Erythroblast (primary cell): Measurements from ENCODE around the gene PLPPR1.

Source experiments
- DNase-seq, 2 experiments: peaks; one replicate each; lab custom pipeline; 2025; lab: John Stamatoyannopoulos, UW
- GATA1 ChIP-seq: IDR thresholded peaks from 2 replicates; pipeline ENCODE4 v1.6.1; 2011; ENCODE audit warnings: low read depth, mild to moderate bottlenecking, control low read depth, low read length, moderate library complexity
- POLR2A ChIP-seq: IDR thresholded peaks from 2 replicates; pipeline ENCODE4 v1.6.1; 2011; ENCODE audit warnings: mild to moderate bottlenecking, low read length

Gene PLPPR1

GRCh38 chr9:101354143-101354764 lies 325.7 kb downstream of the PLPPR1 start:
- no peak for TF ChIP-seq POLR2A
- TF ChIP-seq GATA1: no peak
- DNase-seq: no peak

- no peak for DNase-seq
- no peak for TF ChIP-seq GATA1
Measured at GRCh38 chr9:101354765-101355708, 326.5 kb downstream of the PLPPR1 start.

GRCh38 chr9:101356619-101357018 lies 328.1 kb downstream of the PLPPR1 start:
- no peak for TF ChIP-seq POLR2A
- no peak for TF ChIP-seq GATA1
- no peak for DNase-seq

DNA sequence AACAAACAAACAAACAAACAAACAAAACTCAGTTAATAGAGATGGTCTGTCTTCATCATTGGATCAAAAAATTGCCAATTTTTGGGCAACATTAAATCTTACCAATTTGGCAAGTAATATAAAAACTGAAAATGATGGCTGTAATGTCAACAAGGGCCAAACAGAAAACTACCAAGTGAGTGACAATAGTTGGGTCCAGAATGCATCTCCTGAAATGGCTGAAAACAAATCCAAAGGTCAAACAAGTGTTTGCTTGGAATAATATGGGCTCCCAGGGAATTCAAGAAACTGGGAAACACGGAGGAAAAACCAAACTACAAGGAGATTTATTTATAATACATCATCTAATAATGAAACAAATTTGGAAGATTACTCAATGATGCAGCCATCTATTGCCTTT lies 331.2 kb downstream of the PLPPR1 start:
- TF ChIP-seq GATA1 (no peak), POLR2A (no peak)

GRCh38 chr9:101360647-101361046 lies 332.1 kb downstream of the PLPPR1 start:
- TF ChIP-seq GATA1 (no peak), POLR2A (no peak)

More for the DNA sequence above, 331.2 kb downstream of the PLPPR1 start:
- no peak for DNase-seq

DNA sequence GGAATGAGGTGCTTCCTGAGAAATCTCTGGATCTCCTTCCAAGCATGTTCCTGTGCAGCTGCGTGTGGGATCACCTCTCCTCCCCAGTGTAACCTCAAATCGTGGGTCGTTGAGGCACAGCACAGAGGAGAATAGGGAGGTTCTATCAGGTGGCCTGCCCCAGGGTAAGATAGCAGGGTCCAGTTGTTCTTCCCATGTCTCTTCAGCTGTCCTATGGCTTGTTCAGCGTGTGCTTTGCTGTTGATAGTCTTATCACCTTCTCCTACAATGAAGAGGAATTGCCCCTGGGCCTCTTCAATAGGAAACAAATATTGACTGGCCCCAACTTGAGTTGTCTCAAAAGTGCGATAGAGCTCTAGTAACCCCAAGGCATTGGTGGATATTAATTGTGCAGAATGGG lies 333.9 kb downstream of the PLPPR1 start:
- TF ChIP-seq GATA1 (no peak), POLR2A (no peak)

More at GRCh38 chr9:101360647-101361046, 332.1 kb downstream of the PLPPR1 start:
- no peak for DNase-seq

DNA sequence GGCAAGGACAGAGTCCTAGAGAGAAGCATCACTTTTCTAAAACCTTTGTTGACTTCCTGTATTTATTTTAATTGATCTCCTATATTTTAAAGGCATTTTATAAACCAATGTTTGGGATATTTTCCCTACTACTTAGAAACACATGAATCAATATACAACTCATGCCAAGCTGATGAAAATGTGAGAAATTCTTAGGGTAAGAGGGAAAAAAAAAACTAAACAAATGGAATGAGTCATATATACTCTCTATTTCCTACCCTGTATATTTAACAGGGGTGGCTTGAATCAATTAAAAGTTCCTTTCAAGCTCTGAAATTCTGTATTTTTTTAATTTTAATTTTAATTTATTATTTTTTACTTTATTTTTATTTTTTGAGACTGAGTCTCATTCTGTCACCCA lies 336.7 kb downstream of the PLPPR1 start:
- DNase-seq: no peak
- TF ChIP-seq GATA1: no peak
- no peak for TF ChIP-seq POLR2A

More for the DNA sequence above, 333.9 kb downstream of the PLPPR1 start:
- DNase-seq: peak in 1 of 2 experiments; percentile 65

GRCh38 chr9:101366038-101366756 lies 337.7 kb downstream of the PLPPR1 start:
- peak; percentile 22 to 62 for DNase-seq
- TF ChIP-seq GATA1: no peak
- no peak for TF ChIP-seq POLR2A

GRCh38 chr9:101367323-101367722 lies 338.8 kb downstream of the PLPPR1 start:
- DNase-seq: peak; percentile 4 to 9
- TF ChIP-seq POLR2A (no peak), GATA1 (no peak)

DNA sequence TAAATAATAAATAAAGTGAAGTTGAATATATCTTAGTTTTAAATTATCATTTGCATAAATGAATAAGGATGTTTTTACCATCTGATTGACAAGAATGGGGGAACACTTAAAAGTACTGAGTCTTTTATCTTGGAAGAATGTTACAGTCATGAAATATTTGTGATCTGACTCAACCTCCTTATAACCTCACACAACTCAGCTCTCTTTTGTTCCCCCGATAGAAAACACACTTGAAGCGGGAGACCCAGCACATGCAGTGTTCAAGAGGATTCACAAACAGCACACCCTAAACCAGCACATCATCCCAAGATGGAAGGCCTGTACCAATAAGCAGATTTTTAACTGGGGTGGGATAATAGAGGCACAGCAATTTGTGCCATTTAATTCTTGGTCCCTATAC lies 340.8 kb downstream of the PLPPR1 start:
- TF ChIP-seq GATA1: no peak
- no peak for TF ChIP-seq POLR2A
- peak in 1 of 2 experiments; percentile 4 for DNase-seq

DNA sequence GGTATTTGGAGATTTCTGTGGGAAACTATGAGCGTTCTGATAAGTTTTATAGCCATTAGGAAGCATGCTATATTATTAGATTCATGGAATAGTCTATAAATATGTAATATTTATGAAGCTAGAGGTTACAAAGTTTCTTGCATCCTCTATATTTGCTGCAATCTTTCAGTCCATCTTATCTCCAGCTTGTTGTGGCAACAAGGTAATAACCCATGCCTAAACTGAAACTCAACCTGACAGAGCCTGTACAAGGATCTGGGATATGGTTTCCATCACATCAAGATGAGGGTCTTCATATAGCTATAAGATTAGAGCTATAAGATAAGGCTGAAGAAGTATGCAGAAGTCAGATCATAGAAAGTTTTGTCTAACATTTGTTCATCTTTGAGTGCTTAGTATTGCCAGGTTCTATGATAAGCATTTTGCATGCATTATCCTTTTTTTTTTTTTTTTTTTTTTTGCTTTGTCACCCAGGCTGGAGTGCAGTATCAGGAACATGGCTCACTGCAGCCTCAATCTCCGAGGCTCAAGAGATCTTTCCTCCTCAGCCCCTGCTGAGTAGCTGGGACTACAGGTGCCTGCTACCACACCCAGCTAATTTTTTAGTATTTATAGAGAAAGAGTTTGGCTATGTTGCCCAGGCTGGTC lies 341.5 kb downstream of the PLPPR1 start:
- no peak for TF ChIP-seq POLR2A
- peak; percentile 11 to 41 for DNase-seq

DNA sequence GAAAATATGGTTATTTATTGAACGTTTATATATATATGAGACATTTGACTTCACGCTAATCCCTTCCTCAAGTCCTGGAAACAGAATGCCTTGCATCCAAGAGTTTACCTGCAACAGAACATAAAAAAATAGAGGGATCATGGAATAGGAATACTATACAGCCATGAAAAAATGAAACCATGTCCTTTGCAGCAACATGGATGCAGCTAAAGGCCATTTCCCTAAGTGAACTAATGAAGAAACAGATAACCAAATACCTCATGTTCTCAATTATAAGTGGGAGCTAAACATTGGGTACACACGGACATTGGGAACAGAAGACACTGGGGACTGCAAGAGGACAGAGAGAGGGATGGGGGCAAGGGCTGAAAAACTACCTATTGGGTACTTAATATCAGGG lies 343.3 kb downstream of the PLPPR1 start:
- TF ChIP-seq POLR2A (no peak), GATA1 (no peak)
- no peak for DNase-seq
